WERI-Rb-1 (cell line): ENCODE results near the gene TESK2.
"Not testable (repeated sequence)": the region's sequence is repeated elsewhere in the genome, so short reads cannot be mapped to it uniquely, and the experiment has no call there.

Experiments
- DNase-seq: peaks from one replicate; pipeline ENCODE4 v3.0.0-alpha.2; 2020
- H3K27ac ChIP-seq: fragments of 250-450 bp; sonication (Bioruptor Pico); 2 replicates; pipeline ENCODE4 v1.5.1; 2020; ENCODE audit warnings: mild to moderate bottlenecking, moderate library complexity
- H3K27me3 ChIP-seq: fragments of 250-450 bp; sonication (Bioruptor Pico); 2 replicates; pipeline ENCODE4 v1.5.1; 2021; ENCODE audit warnings: mild to moderate bottlenecking, low read depth, moderate library complexity; ENCODE audit not compliant: insufficient read depth, severe bottlenecking
- H3K36me3 ChIP-seq: fragments of 250-450 bp; sonication (Bioruptor Pico); 2 replicates; pipeline ENCODE4 v1.5.1; 2020; ENCODE audit warnings: mild to moderate bottlenecking, moderate library complexity
- H3K4me3 ChIP-seq: 2 replicates; pipeline ENCODE4 v1.5.1; 2011; ENCODE audit warnings: low read depth, mild to moderate bottlenecking, control low read depth, low read length
- H3K9me3 ChIP-seq: fragments of 250-450 bp; sonication (Bioruptor Pico); 2 replicates; pipeline ENCODE4 v1.5.1; 2021; ENCODE audit warnings: mild to moderate bottlenecking, moderate library complexity; ENCODE audit not compliant: severe bottlenecking
- CTCF ChIP-seq: IDR thresholded peaks from 2 replicates; pipeline ENCODE4 v1.5.1; 2011; ENCODE audit warnings: low read depth, mild to moderate bottlenecking, control low read depth, inconsistent platforms, low read length

The TESK2 gene

GRCh38 chr1:45375104-45376090 lies 115.6 kb downstream of the TESK2 start:
- no peaks in the 10 kb centered on the region for H3K36me3 ChIP-seq
- H3K9me3 ChIP-seq = no peaks in the 10 kb centered on the region
- no peak for TF ChIP-seq CTCF
- no peak for DNase-seq
- no peak overlapping the region for H3K27ac ChIP-seq
- no peaks in the 10 kb centered on the region for H3K27me3 ChIP-seq
- no peak overlapping the region for H3K4me3 ChIP-seq

DNA sequence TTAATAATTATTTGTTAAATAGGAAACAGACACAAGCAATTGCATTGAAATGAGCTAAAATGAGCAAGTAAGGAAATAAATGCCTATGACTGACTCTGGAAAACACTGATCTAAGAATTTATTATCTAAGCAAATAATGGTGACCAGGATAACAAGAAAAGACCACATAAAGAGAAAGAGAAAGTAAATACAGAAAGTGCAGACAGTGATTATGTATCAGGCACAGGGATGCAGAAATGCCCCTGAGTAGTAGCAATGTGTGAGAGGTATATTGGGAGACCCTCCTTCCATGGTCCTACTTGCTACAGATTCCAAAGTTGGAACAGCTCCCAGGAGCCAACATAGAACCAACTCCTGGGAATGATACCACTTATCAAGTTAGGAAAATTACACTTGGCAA lies 117.4 kb downstream of the TESK2 start:
- no peak for TF ChIP-seq CTCF
- no peak for DNase-seq
- H3K9me3 ChIP-seq = peaks cover 2% of the 10 kb centered on the region
- H3K27ac ChIP-seq = no peak overlapping the region
- H3K27me3 ChIP-seq = no peaks in the 10 kb centered on the region
- no peaks in the 10 kb centered on the region for H3K36me3 ChIP-seq
- H3K4me3 ChIP-seq = no peak overlapping the region

GRCh38 chr1:45370575-45370974 lies 120.4 kb downstream of the TESK2 start:
- H3K27ac ChIP-seq = no peak overlapping the region
- no peaks in the 10 kb centered on the region for H3K36me3 ChIP-seq
- peaks cover 2% of the 10 kb centered on the region for H3K9me3 ChIP-seq
- no peak for DNase-seq
- no peaks in the 10 kb centered on the region for H3K27me3 ChIP-seq
- no peak overlapping the region for H3K4me3 ChIP-seq
- TF ChIP-seq CTCF = no peak

DNA sequence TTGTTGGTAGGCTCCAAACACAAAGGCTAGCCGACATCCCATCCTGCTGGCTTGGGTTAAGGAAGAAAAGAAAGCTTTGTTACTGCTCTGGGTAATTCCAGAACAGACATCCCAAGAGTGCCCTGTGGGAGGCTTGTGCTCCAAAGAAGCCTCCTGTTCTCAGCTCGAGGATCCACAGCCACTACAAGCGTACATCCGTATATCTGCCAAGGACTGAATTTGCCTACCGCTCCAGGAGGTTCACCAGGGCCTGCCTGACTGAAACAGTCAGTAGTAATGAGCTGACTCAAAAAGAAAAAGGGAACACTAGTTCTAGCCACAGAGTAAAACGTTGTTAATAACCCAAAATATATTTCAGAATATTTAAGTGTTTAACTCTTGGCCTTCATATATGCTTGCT lies 125.9 kb downstream of the TESK2 start:
- Histone ChIP-seq H3K4me3 (no peak overlapping the region), H3K27me3 (no peaks in the 10 kb centered on the region), H3K27ac (no peak overlapping the region), H3K9me3 (peaks cover 2% of the 10 kb centered on the region), H3K36me3 (no peaks in the 10 kb centered on the region)
- TF ChIP-seq CTCF = no peak
- no peak for DNase-seq

DNA sequence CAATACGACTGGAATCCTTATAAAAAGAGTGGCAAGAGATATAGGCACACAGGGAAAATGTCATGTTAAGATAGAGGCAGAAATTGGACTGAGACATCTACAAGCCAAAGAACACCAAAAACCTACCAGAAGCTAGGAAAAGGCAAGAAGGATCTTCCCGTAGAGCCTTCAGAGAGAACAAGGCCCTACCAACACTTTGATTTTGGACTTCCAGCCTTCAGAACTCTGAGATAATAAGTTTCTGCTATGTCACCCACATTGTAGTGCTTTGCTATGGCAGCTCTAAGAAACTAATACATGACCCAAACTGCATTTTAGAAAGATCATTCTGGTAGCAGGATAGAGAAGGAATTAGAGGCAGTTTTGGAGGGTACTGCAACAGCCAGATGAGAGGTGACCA lies 126.7 kb downstream of the TESK2 start:
- H3K9me3 ChIP-seq = peaks cover 2% of the 10 kb centered on the region
- H3K27me3 ChIP-seq = no peaks in the 10 kb centered on the region
- DNase-seq = no peak
- H3K4me3 ChIP-seq = no peak overlapping the region
- TF ChIP-seq CTCF = no peak
- H3K36me3 ChIP-seq = no peaks in the 10 kb centered on the region
- no peak overlapping the region for H3K27ac ChIP-seq

- not testable (repeated sequence) for H3K27ac ChIP-seq, H3K4me3 ChIP-seq, H3K27me3 ChIP-seq, H3K9me3 ChIP-seq, H3K36me3 ChIP-seq
- DNase-seq = peak; percentile 43
Measured at GRCh38 chr1:45360981-45361380, 130.0 kb downstream of the TESK2 start.
